T47D (cell line): ENCODE measurements around the gene RARB.

Experiments used
- DNase-seq, 2 experiments: peaks; one replicate each; pipeline versions ENCODE4 v3.0.0 to v3.0.0-alpha.2; 2011 to 2012; ENCODE audit warnings: low read depth in 1 of 2, low spot score in 1 of 2
- JUND ChIP-seq: IDR thresholded peaks from 2 replicates; pipeline ENCODE4 v1.6.1; 2012; ENCODE audit warnings: low read depth
- in situ Hi-C: cut with HindIII; loops from 2 replicates; pipeline ENCODE4 v1.10.0; 2016; ENCODE audit warnings: low sequenced_read_pairs, low pct_unique_long_range_greater_than_20kb

RARB gene

DNA sequence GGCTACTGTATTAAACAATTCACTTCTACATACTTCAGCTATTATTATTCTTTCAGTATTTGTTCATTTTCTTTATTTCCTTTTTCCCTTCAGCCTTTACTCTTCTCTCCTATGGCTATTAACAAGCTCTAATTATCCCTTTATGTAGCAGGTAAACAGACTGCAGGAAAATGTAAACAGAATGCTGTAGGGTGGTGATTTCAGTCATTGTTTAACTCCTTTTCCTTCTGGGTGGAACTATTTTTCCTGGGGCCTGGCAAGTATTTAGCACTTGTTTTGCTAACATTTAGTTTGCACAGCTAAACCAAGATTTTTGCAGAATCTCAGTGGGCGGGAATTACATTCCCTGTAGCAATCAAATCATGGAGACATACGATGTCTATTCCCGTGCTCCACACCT, 14.4 kb downstream of the RARB start:
- in situ Hi-C loops: no loop called here
- no peak for TF ChIP-seq JUND
- DNase-seq: peak in 1 of 2 experiments; percentile 72

GRCh38 chr3:25444273-25444672, 16.2 kb downstream of the RARB start:
- TF ChIP-seq JUND: no peak
- in situ Hi-C loops: no loop called here
- no peak for DNase-seq

DNA sequence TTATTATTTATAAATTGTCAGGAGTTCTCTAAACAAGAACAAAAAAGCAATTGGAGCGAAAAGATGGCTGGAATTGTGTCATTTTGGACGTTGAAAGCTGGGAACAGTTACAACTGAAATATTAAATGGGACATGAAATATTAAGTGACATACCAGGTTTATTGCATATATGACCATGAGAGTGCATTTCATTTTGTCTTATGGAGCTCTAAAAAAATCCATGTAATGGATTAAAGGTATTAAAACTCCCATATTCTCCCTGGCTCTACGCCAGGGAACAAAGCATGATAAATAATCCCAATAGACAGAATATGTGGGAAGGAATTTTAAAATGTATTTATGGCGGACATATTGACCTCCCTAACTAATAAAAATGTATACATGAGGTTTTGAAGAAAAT, 17.7 kb downstream of the RARB start:
- no peak for TF ChIP-seq JUND
- no peak for DNase-seq
- in situ Hi-C loops: no loop called here

DNA sequence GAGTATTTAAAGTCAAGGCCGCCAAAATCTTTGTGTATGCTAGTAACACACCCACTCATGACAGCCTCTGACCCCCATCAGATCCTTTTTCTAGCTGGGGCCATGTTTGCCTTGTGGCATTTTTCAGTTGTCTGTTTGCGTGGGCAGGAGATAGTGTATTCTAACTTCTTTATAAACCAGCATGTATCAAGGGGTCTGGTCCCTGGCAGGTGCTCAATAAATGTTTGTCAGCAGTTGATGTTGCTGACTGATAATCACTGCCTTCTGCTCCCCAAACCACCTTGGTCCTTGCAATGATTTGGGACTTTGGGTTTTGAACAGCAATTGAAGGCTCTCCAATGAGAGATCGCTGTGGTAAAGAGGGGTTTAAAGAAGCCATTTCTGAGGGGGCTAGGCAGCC, 19.2 kb downstream of the RARB start:
- TF ChIP-seq JUND: no peak
- no peak for DNase-seq
- in situ Hi-C loops: no loop called here

GRCh38 chr3:25447925-25448324, 19.9 kb downstream of the RARB start:
- TF ChIP-seq JUND: no peak
- DNase-seq: no peak
- in situ Hi-C loops: no loop called here

- peak in 1 of 2 experiments; percentile 69 for DNase-seq
- no peak for TF ChIP-seq JUND
- in situ Hi-C loops: no loop called here
These were observed 21.0 kb downstream of the RARB start for GRCh38 chr3:25448750-25449692.

- TF ChIP-seq JUND: no peak
- in situ Hi-C loops: no loop called here
- DNase-seq: no peak
These were observed 21.8 kb downstream of the RARB start for GRCh38 chr3:25449857-25450256.

DNA sequence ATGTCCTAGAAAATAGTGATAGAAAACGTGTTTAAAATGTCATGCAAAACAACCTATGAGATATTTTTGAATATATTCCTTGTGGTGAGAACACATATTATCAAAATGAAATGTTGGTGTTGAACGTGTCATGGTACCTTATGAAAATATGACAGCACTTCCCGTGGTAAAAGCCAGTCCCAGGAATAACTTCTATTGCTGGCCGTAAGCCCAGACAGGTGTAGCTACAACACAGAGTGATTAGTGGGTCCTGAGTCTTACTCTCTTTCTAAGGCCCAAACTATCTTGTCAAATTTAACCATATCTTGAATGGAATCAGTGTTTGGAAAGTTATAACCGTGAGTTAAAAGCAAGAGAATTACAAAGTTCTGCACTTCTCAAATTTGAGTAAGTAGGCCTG, 24.1 kb downstream of the RARB start:
- no peak for DNase-seq
- no peak for TF ChIP-seq JUND
- in situ Hi-C loops: no loop called here

GRCh38 chr3:25452740-25453139, 24.7 kb downstream of the RARB start:
- in situ Hi-C loops: no loop called here
- TF ChIP-seq JUND: no peak
- no peak for DNase-seq

GRCh38 chr3:25453619-25454004, 25.5 kb downstream of the RARB start:
- in situ Hi-C loops: no loop called here
- DNase-seq: peak in 1 of 2 experiments; percentile 55
- no peak for TF ChIP-seq JUND

GRCh38 chr3:25454005-25454927, 26.2 kb downstream of the RARB start:
- peak; percentile 69; the same call in 1 of the 2 replicates for TF ChIP-seq JUND
- peak; percentile 21 to 93 for DNase-seq
- in situ Hi-C loops: no loop called here

DNA sequence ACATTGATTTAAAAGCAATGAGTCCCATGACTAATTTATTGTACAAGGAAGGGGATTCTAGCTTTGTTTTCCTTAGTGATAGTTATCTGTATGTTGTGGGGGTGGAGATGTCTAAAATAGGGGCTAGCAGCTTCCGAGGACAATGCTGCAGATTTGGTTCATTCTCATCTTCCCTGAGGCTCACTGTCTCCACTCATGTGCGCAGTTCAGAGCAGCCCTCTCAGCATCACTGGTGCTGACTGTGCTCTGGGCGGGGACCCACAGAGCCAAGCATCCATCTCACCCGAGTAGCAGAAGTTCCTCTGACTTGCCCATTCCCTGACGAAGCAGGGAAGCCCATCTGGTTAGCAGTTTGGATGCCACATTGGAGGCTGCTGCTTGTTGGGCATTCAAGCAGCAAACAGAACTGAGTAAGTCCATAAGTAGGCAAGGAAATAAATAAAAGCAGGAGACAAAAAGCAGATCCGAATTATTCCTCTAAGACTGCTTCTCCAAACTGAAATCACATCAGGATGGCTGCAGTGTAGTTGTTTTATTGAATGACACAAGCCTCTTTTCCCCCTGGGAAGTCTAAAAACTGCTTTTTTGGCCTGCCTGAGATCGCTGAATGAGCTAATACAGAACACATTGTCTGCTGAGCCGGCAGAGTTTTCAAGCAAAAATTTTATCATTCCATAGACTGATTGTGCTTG, 27.5 kb downstream of the RARB start:
- in situ Hi-C loops: no loop called here
- TF ChIP-seq JUND: no peak
- peak in 1 of 2 experiments; percentile 60 for DNase-seq
